Globus pallidus (tissue), 1 donor: ENCODE data around the gene SPOP.
"Not testable (repeated sequence)": the region's sequence is repeated elsewhere in the genome, so short reads cannot be mapped to it uniquely, and the experiment has no call there.

Experiments
- DNase-seq: peaks from one replicate; pipeline ENCODE4 v3.0.0-alpha.2; 2015; ENCODE audit warnings: low spot score

SPOP gene

GRCh38 chr17:49572806-49573420 lies 105.0 kb downstream of the SPOP start:
- no peak for DNase-seq

GRCh38 chr17:49572226-49572625 lies 105.7 kb downstream of the SPOP start:
- DNase-seq, result no peak

- DNase-seq, result no peak
These were observed 106.1 kb downstream of the SPOP start for GRCh38 chr17:49571764-49572163.

- DNase-seq, result no peak
These were observed 106.6 kb downstream of the SPOP start for GRCh38 chr17:49571283-49571682.

GRCh38 chr17:49570540-49571242 lies 107.2 kb downstream of the SPOP start:
- no peak for DNase-seq

GRCh38 chr17:49568695-49569047 lies 109.2 kb downstream of the SPOP start:
- not testable (repeated sequence) for DNase-seq

- DNase-seq, result peak; percentile 80
These were observed 109.8 kb downstream of the SPOP start for GRCh38 chr17:49567871-49568694.

GRCh38 chr17:49567104-49567521 lies 110.8 kb downstream of the SPOP start:
- no peak for DNase-seq

GRCh38 chr17:49566668-49567071 lies 111.2 kb downstream of the SPOP start:
- DNase-seq, result no peak

- DNase-seq, result no peak
These were observed 111.9 kb downstream of the SPOP start for GRCh38 chr17:49565948-49566491.

GRCh38 chr17:49564638-49565037 lies 113.3 kb downstream of the SPOP start:
- no peak for DNase-seq

- no peak for DNase-seq
These were observed 120.4 kb downstream of the SPOP start for GRCh38 chr17:49557312-49558024.

GRCh38 chr17:49556223-49556943 lies 121.5 kb downstream of the SPOP start:
- DNase-seq, result no peak

GRCh38 chr17:49555495-49556222 lies 122.2 kb downstream of the SPOP start:
- DNase-seq, result no peak

GRCh38 chr17:49554694-49555494 lies 123.0 kb downstream of the SPOP start:
- DNase-seq, result no peak

- no peak for DNase-seq
These were observed 124.1 kb downstream of the SPOP start for GRCh38 chr17:49553676-49554335.

GRCh38 chr17:49552070-49552751 lies 125.7 kb downstream of the SPOP start:
- DNase-seq, result no peak

- no peak for DNase-seq
These were observed 126.5 kb downstream of the SPOP start for GRCh38 chr17:49551221-49552069.
